AG08395 (cell line): ENCODE data around the gene GRIK4.
"Not testable (repeated sequence)": the region's sequence is repeated elsewhere in the genome, so short reads cannot be mapped to it uniquely, and the experiment has no call there.

Experiments
- DNase-seq: peaks from one replicate; pipeline ENCODE4 v3.0.0; 2012; ENCODE audit warnings: mixed read lengths, low spot score

The GRIK4 gene

DNA sequence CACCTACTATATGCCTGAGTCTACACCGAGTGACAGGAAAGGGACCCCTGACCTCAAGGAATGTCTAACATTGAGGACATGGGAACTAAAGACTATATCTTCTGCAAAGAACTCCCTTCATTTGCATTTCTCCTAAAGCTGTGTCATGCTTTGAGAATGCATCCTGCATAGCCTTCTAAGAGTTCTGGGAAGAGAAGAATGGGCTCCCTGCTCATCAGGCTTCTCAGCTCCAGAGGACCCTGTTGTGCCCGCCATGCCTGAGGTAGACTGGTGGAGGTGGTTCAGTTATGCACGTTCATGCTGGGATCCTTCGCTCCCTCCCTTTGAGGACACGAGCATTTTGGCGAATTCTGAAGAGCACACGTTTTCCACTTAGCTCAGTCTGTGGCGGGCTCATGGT lies 63.3 kb downstream of the GRIK4 start:
- DNase-seq: no peak

DNA sequence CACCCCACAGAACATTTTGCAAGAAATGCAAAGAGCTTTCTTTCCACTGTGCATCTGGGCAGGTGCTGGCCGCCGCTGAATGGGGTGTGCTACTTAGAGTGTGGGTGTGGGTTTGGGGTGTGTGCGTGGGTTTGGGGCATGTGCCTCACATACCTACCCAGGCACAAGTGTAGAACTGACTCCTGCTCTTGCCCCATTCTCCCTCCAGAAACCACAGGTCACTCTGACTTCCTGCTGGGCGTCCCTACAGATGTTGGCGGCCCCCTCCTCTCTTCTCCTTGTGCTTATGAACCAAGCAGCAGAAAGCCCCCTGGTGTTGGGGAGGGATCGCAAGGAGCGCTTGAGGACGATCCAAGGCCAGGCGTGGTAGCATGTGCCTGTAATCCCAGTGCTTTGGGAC lies 63.9 kb downstream of the GRIK4 start:
- no peak for DNase-seq

DNA sequence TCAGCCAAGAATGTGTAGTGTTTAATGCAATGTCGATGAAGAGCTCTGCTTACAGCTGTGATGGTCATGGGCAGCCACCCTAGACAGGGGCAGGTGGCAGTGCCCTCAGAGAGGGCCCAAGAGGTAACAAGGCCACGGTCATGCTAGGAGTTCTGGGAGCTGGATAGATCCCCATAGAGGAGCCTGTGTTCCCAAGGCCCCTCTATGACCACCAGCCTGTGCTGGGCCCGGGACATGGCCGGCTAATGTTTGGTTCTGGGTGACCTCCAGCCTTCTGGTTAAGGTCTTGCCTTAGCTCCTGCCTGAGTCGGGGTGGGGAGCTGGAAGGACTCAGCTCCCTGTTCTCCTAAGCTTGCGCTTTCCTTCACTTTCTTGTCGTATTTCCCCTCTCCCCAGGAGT lies 65.1 kb downstream of the GRIK4 start:
- DNase-seq: no peak

DNA sequence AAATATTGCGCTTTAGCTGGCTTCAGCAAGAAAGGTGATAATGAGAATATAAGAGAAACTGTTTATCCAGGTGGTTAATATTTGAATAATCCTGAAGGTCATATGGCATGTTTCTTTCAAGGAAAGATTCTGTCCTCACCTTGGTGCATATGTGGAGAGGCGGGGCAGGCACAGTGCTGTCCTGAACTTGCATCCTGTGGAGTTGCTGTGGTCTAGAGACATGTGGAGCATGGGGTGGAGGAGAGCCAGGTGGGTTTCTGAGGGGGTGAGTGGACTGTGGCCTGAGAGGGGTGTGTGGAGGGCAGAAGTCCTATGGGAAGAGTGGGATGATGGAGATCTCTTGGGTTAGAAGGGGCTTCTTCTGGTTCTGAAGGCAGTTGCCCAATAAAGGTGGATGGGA lies 65.5 kb downstream of the GRIK4 start:
- DNase-seq: no peak

DNA sequence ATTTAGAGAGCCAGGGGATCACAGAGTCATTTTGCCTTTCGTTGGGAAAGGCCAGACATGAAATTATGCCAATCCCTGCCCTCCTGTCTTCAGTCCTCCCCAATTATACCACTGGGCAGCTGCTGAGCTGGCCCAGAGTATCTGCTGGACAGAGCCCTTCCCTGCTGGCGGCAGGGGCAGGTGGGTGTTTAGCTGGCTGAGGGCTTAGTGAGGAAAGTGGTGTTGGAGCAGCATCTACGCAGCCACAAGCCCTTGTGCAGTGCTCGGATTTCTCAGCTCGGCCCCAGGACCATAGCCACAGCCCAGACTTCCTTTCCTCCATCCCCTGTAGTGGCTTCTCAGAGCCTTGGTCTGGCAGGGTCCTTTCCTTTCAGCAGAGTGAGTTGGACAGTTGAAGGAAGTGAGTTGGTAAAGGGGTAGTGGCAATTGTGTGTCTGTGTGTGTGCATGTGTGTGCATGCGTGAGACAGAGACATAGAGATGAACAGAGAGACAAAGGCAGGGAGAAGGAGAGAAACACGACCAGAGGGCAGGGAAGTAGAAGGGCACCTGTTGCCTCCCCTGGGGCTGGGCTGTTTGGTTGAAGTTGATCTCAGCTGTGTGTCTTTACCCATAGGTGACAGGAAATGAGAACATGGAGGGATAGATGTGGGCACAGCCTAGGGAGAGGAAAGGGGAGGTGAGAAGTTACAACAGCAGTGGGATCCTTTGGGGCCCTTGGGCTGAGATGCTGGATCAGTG lies 66.2 kb downstream of the GRIK4 start:
- DNase-seq: no peak

DNA sequence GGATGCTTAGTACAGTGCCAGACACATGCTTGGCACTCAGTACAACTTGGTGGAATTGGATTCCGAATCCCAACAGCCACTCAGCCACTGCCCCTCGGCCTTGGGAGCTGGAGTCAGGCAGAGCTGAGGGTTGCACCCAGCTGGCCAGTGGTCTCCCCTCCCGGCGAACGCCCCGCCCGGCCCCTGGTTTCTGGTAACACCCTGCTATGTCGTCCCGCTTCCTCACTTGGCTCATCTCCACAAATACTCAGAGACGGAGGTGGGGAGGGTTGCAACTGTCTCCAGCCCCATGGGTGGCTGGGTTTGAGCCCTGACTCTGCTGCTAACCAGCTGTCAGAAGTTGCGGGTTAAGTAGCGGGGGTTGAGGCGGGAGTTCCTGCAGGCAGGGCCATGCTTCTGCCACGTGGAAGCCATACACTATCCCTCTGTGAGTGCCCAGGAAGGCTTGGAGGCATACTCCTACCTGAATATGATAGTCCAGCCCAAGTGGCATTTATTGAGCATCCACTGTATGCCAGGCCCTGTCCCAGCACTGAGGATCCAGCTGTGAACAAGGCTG lies 67.1 kb downstream of the GRIK4 start:
- no peak for DNase-seq

DNA sequence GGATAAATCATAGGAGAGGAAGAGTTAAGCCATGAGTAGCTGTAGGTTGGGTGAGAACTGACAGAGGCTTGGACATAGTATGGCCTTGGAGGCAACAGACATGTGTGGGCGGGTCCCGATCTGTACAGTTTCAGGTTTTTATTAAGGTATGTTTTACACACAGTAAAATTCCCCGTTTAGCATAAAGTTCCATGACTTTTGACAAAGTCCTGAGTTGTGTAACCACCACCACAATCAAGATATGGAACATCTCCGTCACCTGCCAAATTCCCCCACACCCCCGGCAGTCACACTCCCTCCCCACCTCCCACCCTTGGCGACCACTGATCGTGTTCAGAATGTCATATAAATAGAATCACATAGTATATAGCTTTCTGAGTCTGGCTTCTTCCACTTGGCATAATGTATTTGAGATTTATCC lies 68.1 kb downstream of the GRIK4 start:
- no peak for DNase-seq

DNA sequence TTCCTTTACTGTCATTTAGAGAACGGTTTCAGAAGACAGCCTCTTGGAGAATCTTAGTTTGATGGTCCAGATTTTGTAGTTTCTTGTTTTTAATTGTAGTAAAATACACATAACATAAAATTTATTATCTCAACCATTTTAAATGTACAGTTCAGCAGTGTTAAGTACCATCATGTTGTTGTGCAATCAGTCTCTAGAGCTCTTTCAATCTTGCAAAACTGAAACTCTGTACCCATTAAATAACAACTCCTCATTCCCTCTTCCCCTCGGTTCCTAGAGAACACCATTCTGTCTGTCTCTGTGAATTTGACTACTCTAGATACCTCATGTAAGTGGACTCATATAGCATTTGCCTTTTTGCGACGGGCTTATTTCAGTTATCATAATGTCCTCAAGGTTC lies 69.8 kb downstream of the GRIK4 start:
- no peak for DNase-seq

DNA sequence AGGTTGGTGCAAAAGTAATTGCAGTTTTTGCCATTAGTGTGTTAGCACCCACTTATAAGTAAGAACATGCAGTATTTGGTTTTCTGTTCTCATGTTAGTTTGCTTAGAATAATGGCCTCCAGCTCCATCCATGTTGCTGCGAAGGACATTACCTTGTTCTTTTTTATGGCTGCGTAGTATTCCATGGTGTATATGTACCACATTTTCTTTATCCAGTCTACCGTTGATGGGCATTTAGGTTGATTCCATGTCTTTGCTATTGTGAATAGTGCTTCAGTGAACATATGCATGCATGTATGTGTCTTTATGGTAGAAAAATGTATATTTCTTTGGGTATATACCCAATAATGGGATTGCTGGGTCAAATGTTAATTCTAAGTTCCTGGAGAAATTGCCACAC lies 71.0 kb downstream of the GRIK4 start:
- not testable (repeated sequence) for DNase-seq

DNA sequence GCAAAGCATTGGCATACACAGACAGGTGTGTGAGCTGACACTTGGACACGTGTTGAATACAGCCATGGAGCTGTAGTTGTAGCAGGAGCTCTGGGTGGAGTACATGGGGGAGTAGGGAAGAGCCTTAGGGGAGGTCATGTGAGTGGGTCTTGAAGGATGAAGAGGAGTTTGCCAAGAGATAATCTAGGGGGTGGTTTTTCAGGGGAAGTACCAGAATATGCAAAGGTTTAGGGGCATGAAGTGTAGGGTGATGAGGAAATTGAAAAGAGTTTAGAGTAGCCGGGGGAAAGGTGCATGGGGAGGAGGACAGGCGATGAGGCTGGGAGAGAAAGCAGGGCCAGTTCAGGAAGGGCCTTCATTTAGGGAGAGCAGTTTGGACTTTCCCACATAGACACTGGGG lies 74.5 kb downstream of the GRIK4 start:
- DNase-seq: no peak

DNA sequence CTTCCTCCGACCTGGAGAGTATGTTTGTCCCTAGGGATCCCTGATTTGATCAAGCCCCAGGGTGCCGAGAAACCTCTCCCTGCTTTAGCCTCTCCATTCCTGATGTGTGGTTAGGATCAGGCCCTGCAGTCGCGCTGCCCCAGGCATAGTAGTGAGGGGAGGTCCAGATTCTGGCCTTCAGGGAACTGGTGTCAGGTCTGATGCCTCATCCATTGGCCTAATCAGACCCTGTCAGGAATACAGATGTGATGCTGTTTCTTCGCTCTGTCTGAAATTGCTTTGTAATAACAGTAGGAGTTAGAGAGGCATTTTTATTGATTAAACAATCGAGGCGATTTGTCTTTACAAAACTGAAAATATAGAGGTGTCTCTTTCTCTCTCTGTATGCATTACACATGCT lies 75.2 kb downstream of the GRIK4 start:
- no peak for DNase-seq

DNA sequence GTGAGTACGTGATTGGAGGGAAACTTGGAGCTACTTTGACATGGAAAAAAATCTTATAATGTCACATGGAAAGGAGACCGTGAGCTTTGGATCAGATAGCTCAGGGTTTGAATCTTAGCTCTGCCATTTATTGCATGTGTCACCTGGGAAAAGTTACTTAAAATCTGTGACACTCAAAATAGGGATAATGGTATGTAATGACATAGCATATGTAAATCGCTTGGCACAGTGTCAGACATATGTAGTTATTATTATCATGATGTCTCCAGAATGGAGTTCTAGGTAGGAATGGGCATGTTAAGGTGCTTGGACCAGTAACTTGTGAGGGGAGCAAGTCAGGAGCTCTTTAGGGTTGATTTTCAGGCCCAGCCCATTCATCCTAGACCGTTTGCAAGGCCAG lies 75.8 kb downstream of the GRIK4 start:
- DNase-seq: no peak

DNA sequence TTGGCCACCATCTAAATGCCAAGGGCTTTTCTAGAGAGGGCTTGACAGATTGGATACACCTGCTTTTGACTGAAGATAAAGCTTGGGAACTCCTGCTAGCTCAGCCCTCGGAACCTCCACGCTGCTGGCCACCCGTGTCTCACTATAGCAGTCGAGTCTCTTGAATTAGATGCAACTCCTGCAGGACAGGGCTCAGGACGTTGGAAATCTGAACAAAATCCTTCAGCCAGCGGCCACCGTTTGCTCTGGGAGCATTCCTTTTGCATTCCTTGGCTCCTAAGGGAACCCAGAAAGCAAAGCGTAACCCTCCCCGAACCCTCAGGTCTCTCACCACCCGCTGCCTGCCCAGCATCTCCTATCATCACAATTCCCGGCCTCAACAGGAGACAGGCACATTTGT lies 77.8 kb downstream of the GRIK4 start:
- DNase-seq: no peak

DNA sequence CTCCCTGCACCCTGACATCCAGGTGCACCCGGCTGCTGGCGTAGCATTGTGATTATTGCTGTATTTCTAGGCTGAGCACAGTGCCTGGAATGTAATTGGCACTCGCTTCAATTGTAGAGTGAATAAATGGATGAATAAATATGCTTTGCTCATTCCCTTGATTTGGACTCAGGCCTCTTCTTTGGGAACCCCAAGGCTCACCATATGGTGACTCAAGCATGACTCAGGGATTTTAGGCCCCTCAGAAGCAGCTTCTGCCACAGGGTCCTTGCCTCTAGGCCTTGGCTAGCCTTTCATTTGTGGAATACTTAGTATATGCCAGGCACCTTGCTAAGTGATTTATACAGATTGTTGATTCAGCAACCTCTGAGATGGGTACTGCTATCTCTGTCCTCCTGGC lies 78.9 kb downstream of the GRIK4 start:
- no peak for DNase-seq

DNA sequence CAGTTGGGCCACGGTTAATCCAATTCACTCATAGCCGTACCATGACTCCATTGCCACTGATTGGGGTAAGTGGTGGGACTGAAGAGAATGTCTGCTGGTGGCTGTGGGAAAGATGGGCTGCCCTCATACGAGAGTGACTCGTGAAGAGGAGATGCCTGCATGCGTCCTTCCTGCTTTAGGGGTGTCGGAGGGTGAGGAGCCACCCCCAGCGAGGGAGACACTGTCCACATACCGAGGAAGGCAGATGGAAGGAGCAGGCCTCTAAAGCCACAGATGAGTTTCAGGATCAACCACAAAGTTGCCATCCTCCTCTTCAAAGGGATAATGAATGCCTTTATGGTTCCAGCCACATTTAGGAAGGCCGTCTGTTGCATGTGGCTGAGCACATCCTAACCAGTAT lies 83.2 kb downstream of the GRIK4 start:
- no peak for DNase-seq

DNA sequence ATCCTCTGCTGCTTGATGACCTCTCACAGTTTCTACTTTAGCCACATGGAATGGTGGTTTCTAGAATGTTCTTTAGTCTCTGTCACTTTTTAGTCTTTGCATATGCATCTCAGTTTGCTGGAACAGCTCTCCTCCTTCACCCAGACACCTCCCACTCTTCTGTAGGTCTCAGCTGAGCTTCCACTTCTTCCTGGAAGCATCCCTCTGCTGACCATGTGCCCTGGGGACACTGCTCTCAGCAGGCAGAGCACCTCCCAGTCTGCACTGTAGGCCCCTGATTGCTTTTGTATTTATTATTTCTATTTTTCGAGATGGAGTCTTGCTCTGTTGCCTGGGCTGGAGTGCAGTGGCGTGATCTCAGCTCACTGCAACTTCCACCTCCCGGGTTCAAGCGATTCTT lies 84.0 kb downstream of the GRIK4 start:
- no peak for DNase-seq

DNA sequence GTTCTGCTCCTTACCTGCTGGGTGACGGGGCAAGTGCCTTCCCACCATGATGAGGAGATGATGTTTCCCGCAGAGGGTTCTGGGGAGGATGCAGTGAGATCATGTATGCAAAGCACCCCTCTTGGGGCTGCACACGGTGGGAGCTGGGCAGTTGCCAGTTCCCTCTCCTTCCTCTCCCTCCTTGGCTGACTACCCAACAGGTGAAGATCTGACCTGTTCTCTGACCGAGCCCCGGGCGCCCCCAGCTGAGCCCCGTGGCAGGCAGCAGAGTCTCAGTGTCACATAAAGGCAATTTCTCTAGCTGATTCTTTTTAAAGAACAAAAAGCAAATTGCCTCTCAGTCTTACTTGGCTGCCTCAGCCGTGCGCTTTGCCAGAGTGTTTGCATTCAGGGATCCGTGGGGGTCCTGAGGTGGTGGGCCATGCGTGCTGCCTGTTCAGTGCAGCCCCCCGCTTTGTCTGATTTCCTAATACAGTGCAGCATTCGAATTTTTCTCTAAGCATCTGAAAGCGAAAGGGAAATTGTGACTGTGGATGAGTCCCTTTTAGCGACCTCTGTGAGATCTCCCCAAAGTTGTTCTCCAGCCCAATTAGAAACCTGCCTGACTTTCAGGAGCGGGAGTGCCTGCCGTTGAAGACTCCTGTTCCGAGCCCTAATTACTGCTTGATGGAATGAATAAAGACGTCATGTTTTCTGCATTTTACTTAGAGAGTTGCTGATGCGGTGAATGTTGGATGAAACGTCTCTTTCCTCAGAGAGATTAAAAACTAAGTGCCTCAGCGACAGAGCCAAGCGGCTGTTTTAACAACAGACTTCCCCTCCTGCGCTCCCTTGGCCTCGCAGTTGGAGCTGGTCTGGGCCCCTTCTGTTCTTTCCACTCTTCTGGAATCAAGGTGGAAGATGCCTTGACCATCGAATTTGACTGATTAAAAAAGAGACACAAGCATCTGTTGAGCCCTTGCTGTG lies 86.0 kb downstream of the GRIK4 start:
- no peak for DNase-seq

DNA sequence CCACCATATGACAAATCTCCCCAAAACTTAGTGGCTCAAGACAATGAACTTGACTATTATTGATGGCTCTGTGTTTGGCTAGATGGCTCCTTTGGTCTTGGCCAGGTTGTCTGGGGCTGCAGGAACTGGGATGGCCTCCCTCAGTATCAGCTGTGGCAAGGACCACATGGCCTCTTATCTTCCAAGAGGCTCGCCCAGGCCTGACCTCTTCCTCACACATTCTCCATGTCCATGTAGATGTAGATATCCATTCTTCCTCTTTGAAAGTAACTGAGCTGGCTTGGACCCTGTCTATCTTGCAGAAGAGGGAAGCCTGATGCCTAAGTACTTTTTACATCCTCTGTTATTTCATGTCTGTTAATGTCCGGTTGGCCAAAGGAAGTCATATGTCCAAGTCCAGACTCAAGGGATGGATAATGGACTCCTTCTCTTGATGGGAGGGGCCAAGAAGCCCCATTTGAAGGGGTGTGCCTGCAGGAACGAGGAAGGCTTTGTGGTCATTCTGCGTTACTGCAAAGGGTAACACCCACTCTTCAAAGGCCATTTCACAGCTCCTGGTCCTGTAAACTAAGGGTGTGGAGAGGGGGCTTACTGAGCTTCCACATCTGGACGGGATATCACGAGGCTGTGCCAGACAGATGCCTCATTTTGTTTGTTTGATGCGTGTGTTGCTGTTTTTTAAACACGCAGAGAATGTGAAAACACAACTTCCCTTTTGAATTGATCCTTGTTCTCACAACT lies 87.1 kb downstream of the GRIK4 start:
- DNase-seq: no peak

DNA sequence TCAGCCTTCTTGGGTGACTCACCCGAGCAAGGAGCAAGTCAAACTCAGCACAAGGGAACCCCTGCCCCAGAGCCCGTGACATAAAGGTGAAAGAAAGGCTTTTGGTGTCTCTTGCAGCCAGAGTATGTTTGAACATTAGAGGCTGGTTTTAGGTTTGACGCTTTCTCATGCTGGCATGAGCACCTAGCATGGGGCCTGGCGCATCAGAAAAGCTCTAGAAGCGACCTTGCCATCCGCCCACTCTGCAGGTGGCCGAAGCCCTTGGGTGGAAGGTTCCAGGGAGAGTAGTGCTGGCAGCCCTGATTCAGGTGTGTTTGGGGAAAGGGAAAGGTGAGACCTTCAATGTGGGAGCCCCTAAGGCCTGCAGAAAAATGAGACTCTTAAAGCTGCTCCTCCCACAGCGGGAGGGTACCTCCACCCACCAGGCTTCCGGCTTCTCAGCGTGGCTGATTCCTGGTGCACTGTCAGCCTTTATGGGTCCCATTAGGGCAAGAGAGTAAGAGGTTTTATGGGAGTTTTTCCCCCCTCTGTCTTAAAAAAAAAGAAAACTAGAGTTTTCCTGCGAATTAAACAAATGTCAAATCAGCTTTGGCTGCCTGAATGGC lies 88.4 kb downstream of the GRIK4 start:
- DNase-seq: no peak

DNA sequence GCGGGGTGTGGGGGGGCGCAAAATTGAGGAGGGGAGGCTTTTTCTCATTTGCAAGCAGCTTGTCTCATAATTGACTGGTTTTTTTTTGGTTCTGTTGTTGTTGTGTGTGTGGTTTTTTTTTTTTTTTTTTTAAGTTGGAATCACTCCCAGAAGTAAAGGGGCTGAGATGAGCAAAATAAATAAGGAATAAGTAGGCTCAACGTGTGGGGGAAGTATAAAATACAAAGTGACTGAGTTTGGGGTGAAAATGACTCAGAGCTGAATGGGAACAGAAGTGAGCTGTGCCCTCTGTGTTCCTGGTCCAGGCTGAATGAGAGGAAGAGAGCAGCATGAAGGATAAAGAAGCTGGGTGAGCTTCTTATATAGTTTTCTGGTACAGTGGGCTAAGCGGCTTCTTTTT lies 90.0 kb downstream of the GRIK4 start:
- DNase-seq: peak; percentile 23

DNA sequence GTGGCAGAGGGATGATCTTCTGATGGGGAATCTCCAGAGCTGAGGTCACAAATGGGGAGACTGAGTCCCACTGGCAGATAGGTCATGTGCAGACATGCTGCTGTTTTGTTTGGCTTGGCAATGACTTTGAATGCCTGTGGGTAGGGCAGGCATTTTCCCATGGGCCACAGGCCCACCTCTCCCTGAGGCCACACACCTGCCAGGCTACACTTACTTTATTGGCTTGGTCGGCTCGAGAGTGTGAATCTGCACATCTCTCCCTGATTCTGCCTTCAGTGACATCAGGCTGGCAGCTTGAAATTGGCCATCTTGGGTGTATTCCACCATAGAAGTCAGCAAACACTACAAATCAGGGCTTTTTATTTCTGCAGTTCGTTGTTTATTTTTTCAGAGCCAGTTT lies 91.5 kb downstream of the GRIK4 start:
- no peak for DNase-seq

DNA sequence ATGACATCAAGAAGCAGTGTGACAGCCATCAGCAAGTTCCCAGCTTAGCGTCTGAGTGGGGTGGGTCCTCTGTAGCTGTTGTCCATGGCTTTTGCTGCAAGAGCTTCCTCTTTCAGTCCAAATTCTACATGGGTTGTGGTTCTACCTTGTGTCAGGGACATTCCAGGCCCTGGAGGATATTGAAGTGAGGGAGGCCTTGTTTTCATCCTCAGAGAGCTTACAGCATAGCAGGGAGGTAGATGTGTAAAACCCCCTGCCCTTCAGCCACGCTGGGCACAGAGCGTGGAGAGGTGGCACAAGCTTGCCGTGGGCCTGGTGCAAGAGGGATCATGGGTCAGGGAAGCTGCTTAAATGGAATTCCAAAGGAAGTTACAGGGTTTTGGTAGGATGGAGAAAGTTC lies 93.9 kb downstream of the GRIK4 start:
- no peak for DNase-seq
